ENCODE measurements around the gene HDAC8. TPM values are rescaled to one million over a fixed set of nuclear protein-coding genes. Genes with fewer than 3 reads are reported as not detected.
A peak's percentile ranks its signal among the peaks of the same experiment; 100 is the strongest.

The HDAC8 gene
- total and polyA plus RNA-seq, 9 donors: 16.9 to 33.7 (median 24.2) TPM

DNA sequence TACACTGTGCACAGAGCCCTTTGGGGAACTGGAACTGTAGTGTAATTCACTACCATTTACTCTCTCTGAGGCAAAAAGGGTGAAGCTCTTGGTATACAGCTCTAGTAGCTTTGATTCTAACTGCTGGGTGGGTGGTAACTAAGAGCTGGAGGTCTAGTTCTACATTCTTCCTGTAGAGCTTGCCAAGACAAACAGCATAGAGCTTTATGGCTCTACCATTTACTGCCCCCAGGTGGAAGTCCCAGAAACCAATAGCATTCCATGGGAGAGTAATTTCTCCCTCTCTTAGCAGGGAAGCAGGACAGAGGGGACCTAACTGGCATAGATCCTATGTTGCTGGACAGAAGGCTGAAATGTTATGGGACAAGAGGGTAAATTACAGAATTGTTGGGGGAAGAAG, 26.7 kb downstream of the HDAC8 start:
- intact Hi-C loops (cut with DNase I): no loop called here
- no peak for TF ChIP-seq POLR2A (IDR thresholded peaks at IDR 0.05)
- TF ChIP-seq, protein P1, sequence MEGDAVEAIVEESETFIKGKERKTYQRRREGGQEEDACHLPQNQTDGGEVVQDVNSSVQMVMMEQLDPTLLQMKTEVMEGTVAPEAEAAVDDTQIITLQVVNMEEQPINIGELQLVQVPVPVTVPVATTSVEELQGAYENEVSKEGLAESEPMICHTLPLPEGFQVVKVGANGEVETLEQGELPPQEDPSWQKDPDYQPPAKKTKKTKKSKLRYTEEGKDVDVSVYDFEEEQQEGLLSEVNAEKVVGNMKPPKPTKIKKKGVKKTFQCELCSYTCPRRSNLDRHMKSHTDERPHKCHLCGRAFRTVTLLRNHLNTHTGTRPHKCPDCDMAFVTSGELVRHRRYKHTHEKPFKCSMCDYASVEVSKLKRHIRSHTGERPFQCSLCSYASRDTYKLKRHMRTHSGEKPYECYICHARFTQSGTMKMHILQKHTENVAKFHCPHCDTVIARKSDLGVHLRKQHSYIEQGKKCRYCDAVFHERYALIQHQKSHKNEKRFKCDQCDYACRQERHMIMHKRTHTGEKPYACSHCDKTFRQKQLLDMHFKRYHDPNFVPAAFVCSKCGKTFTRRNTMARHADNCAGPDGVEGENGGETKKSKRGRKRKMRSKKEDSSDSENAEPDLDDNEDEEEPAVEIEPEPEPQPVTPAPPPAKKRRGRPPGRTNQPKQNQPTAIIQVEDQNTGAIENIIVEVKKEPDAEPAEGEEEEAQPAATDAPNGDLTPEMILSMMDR (IDR thresholded peaks at IDR 0.05): no peak
- TF ChIP-seq EP300 (IDR thresholded peaks at IDR 0.05): no peak
- H3K27ac ChIP-seq: no peak overlapping the region

DNA sequence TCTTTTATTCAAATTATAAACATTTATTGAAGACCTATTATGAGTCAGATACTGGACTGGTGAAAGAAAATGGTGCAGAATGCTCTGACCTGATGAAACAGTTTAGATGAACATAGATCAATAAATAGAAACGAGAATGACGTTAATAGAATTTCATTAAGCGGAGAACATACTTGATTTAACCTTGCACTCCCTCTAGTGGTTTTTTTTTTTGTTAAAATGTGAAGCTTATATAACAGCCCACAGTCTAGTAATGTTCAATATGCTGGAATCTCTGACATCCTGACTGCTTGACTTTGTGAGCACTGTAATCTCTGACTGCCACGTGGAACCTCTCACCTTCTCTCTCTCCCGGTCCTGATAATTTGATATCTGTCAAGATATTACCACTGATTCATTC, 32.3 kb downstream of the HDAC8 start:
- Histone ChIP-seq H3K27ac (no peak overlapping the region), H3K4me1 (ENCODE audit: insufficient read depth) (no peaks in the 10 kb centered on the region), H3K36me3 (no peaks in the 10 kb centered on the region), H3K27me3 (no peaks in the 10 kb centered on the region), H3K4me3 (no peak overlapping the region), H3K9me3 (no peaks in the 10 kb centered on the region)
- intact Hi-C loops (cut with DNase I): no loop called here
- TF ChIP-seq, protein P1 (IDR thresholded peaks at IDR 0.05): peak in 1 of 3 donors; percentile 24
- no peak for TF ChIP-seq EP300 (IDR thresholded peaks at IDR 0.05)
- TF ChIP-seq POLR2A (IDR thresholded peaks at IDR 0.05): no peak
- WGBS, 3 donors: 9 to 14% (median 10%) methylated on average over 5 of the region's 5 CpGs
- DNase-seq: no peak

More for the DNA sequence above, 26.7 kb downstream of the HDAC8 start:
- H3K4me1 ChIP-seq (ENCODE audit: insufficient read depth): no peaks in the 10 kb centered on the region
- no peaks in the 10 kb centered on the region for H3K9me3 ChIP-seq
- H3K4me3 ChIP-seq: no peak overlapping the region
- no peaks in the 10 kb centered on the region for H3K36me3 ChIP-seq
- no peak for DNase-seq
- no peaks in the 10 kb centered on the region for H3K27me3 ChIP-seq

DNA sequence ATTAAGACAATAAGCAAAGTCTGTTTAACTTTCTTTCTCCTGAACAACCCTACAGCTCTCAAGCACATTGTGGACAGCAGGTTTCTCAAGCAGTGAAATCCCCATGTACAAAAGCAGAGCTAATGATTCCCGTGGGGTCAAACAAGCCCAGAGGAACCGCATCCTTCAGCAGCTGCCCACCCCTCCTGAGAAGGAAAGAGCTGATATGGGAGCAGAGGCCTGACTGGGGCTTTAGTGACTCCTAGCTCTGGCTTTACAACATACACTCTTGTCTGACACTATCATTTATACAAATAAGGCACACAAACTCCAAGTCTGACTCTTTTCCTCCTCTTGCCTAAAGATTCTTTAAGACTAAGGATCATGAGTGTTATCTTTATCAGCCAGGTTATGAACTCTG, 32.8 kb downstream of the HDAC8 start:
- Histone ChIP-seq H3K36me3 (no peaks in the 10 kb centered on the region), H3K9me3 (no peaks in the 10 kb centered on the region), H3K27me3 (no peaks in the 10 kb centered on the region), H3K4me1 (ENCODE audit: insufficient read depth) (no peaks in the 10 kb centered on the region), H3K27ac (no peak overlapping the region), H3K4me3 (no peak overlapping the region)
- 65 to 76% (median 69%) methylated on average over 2 of the region's 2 CpGs for WGBS, 3 donors
- no peak for DNase-seq
- intact Hi-C loops (cut with DNase I): no loop called here
- TF ChIP-seq EP300 (IDR thresholded peaks at IDR 0.05): no peak
- TF ChIP-seq, protein P1 (IDR thresholded peaks at IDR 0.05): no peak
- TF ChIP-seq POLR2A (IDR thresholded peaks at IDR 0.05): no peak

DNA sequence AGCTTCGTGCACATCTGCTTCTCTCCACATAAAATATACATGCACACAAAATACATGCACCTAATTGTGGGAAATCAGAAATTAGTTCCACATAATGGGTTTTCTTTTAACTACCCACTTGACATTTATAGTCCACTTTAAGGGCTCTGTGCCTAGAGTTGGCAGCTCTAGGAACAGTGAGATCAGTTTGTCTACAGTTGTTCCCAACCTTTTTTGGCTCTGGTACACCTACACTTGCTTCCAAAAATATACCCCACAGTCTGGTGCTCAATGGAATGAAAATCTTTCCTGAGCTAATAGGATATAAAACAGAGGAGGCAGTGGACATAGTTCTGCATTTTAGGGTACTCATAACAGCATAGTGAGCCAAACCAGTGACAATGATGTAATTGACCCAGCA, 36.1 kb downstream of the HDAC8 start:
- H3K9me3 ChIP-seq: no peaks in the 10 kb centered on the region
- H3K4me3 ChIP-seq: no peak overlapping the region
- H3K27ac ChIP-seq: no peak overlapping the region
- 49 to 63% (median 52%) methylated on average over 1 of the region's 1 CpG for WGBS, 3 donors
- H3K4me1 ChIP-seq (ENCODE audit: insufficient read depth): no peaks in the 10 kb centered on the region
- no peaks in the 10 kb centered on the region for H3K36me3 ChIP-seq
- H3K27me3 ChIP-seq: no peaks in the 10 kb centered on the region
- DNase-seq: no peak
- TF ChIP-seq POLR2A (IDR thresholded peaks at IDR 0.05) (no peak), EP300 (IDR thresholded peaks at IDR 0.05) (no peak)
- TF ChIP-seq, protein P1 (IDR thresholded peaks at IDR 0.05): no peak
- intact Hi-C loops (cut with DNase I): no loop called here

DNA sequence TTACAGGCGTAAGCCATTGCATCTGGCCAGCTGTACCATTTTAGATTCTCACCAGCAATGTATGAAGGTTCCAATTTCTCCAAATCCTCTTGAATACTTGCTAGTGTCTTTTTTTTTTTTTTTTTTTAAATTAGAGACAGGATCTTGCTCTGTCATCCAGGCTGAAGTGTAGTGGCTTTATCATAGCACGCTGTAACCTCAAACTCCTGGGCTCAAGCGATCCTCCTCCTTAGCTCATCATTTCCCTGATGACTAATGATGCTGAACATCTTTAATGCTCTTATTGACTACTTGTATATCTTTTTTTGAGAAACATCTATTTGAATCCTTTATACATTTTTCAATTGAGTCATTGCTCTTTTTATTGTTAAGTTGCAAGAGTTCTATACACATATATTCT, 40.3 kb downstream of the HDAC8 start:
- 83 to 93% (median 88%) methylated on average over 3 of the region's 3 CpGs for WGBS, 3 donors
- Histone ChIP-seq H3K4me3 (no peak overlapping the region), H3K27me3 (no peaks in the 10 kb centered on the region), H3K36me3 (no peaks in the 10 kb centered on the region), H3K27ac (no peak overlapping the region), H3K9me3 (no peaks in the 10 kb centered on the region), H3K4me1 (ENCODE audit: insufficient read depth) (no peaks in the 10 kb centered on the region)
- DNase-seq: no peak
- TF ChIP-seq POLR2A (IDR thresholded peaks at IDR 0.05) (no peak), EP300 (IDR thresholded peaks at IDR 0.05) (no peak)
- TF ChIP-seq, protein P1 (IDR thresholded peaks at IDR 0.05): no peak
- intact Hi-C loops (cut with DNase I): no loop called here

Measured in ovary (tissue), 9 donors.